Keratinocyte (primary cell): ENCODE results near the gene CIT.

Experiments
- CTCF ChIP-seq, 3 experiments: IDR thresholded peaks in 1 of 3; conservative IDR thresholded peaks in 1 of 3; optimal IDR thresholded peaks in 1 of 3; 2 replicates in 2 of 3; 3 replicates in 1 of 3; pipeline versions ENCODE3 to v1.5.1; 2011; ENCODE audit warnings: low read length in 3 of 3, mild to moderate bottlenecking in 3 of 3, moderate library complexity in 2 of 3, control low read depth in 1 of 3, inconsistent platforms in 1 of 3; ENCODE audit not compliant: insufficient read depth in 2 of 3; ENCODE audit errors: extremely low read depth in 1 of 3
- EZH2 ChIP-seq: IDR thresholded peaks from one replicate; pipeline ENCODE4 v1.6.1; 2012; ENCODE audit warnings: inconsistent platforms, mild to moderate bottlenecking, low read length, moderate library complexity

DNA sequence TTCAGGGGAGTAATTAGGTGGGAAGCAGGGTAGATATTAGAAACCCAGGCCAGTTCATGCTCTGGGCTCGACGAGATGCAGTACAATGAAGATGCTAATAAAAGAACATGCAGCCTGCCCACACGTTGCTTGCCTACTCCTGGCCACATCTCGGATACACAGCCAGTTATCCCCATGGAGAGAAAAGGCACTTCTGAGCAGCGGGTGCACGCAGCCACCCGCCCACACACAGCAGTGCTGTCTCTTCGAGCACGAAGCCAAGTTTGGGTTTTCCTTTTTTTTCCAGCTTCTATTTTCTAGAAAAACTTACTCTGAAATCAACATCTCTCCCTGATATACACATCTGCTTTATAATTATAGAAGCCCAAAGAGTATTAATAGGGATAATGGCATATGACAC, 85.7 kb downstream of the CIT start:
- no peak for TF ChIP-seq CTCF (optimal IDR thresholded peaks at IDR 0.05 in 1 of 3, IDR thresholded peaks at IDR 0.05 in 1 of 3, conservative IDR thresholded peaks at IDR 0.05 in 1 of 3; ENCODE audit: extremely low read depth in 1 of 3, insufficient read depth in 2 of 3, low read length in 3 of 3)
- no peak for TF ChIP-seq EZH2
